Activated CD8-positive, alpha-beta memory T cell treated with anti-CD3 and anti-CD28 coated beads, Interleukin-2, amount 50 U/mL, for 24 hours (primary cell): ENCODE measurements around the gene ME2.
"Not testable (repeated sequence)": the region's sequence is repeated elsewhere in the genome, so short reads cannot be mapped to it uniquely, and the experiment has no call there.

ENCODE experiments used
- DNase-seq: peaks from one replicate; pipeline ENCODE4 v3.0.0-alpha.2; 2020; ENCODE audit errors: extremely low read depth

Gene ME2

DNA sequence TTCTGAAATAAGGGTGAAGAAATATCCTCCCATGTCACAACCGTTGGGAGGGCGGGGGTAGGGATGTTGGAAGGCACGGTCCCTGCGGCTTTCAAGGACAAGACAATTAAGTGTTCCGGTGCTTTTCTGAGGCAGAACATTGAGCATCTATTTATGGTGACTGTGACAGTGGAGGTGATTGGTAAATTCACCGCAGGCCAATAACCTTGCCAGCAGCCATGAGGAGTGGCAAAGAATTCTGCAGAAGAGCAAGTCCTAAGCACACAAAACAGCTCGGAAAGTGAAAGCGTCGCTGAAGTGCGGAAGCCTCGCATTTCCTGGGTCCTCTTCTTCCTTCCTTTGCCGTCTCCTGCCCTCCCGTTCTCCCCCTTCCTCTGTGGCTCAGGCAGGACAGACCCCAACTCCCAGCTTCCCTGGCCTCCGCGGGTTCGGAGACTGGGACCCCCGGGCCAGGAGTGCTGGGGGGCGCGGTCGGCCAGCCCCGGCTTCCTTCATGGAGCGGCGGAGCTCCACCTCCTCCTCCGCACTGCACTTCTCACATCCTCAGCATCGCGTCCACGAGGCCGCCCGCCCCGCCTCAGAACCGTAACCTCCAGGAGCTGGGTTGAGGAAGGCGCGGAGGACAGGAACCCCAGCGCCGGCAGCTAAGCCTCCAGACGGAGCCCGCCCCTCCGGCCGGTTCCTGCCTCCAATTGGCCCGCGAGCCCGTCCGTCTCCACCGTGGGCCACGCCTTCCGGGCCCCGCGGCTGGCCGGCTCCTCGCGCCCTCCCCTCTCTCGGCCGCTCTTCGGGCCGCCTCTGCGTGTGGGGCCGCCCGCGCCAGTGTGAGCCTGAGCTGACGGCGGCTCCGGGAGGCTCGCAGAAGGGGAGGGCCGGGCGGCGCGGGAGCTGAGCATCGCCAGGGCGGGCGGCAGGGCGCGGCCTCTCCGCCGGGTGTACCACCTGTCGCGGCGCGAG, at the start of gene ME2:
Gene ME2, plus strand, starts transcription at position 774 of the 957 bp plus-strand sequence. CDS start 16,703 bp downstream, outside the sequence.
- DNase-seq, result peak; percentile 80

GRCh38 chr18:50829644-50830043, 49.3 kb upstream of the ME2 start:
- DNase-seq, result no peak

DNA sequence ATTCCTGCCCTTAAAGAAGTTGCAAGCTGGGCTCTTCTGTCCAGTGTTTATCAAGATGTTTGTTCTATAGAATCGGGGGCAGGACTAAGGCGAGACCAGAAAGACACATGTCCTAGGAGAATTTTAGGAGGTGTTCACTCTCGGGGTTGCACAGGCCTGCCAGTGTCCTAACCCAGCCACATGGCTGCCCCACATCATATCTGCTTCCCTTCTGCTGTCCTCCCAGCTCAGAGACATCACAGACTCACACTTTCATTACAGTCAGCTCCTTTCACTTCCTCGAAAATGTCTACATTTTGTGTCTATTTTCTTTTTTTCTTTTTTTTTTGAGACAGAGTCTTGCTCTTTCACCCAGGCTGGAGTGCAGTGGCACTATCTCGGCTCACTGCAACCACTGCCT, 48.4 kb upstream of the ME2 start:
- DNase-seq, result no peak

DNA sequence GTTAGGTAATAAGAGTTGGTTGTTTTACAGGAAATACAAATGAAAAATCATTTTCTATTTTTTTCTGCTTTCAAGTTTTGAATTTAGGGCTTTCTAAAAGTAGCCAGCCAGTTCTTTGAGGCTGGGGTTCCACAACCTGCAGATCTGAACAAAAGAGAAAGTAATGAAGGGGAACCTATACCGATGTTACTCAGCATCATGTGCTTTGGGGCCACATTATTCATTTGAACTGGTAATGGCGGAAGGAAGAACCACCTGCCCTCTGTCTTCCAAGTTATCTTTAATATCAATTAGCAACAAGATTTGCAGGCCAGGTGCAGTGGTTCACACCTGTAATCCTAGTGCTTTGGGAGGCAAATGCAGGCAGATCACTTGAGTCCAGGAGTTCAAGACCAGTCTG, 46.2 kb upstream of the ME2 start:
- no peak for DNase-seq

DNA sequence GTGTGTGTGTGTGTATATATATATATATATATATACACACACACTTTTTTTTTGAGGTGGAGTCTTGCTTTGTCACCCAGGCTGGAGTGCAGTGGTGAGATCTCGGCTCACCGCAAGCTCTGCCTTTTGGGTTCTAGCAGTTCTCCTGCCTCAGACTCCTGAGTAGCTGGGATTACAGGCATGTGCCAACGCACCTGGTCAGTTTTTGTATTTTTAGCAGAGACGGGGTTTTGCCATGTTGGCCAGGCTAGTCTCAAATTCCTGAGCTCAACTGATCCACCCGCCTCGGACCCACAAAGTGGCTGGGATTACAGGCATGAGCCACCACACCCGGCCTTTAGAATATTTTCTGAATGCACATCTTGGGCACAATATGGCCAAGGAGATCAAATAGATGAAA, 45.4 kb upstream of the ME2 start:
- not testable (repeated sequence) for DNase-seq

GRCh38 chr18:50836521-50836957, 42.4 kb upstream of the ME2 start:
- DNase-seq, result no peak

GRCh38 chr18:50839341-50839740, 39.6 kb upstream of the ME2 start:
- DNase-seq, result no peak

- DNase-seq, result no peak
Measured at GRCh38 chr18:50839996-50840395, 38.9 kb upstream of the ME2 start.

- DNase-seq, result no peak
Measured at GRCh38 chr18:50842846-50843245, 36.1 kb upstream of the ME2 start.

DNA sequence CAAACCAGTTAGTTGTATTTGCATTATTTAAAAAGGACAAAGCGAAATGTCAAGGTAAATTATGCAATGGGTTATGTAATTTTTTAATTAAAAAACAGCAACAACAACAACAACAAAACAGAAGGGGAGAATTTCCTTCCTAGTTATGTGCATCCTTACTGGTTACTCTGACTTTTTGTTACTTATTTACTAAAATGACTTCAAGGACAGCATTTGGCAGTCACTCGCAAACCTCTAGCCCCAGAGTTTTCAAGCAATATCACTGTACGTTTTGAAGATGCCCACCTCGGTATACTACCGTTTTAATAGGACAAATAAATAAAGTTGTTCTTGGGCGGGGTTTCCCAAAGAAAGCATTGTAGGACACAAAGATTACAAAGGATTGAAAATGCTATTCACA, 34.4 kb upstream of the ME2 start:
- no peak for DNase-seq

DNA sequence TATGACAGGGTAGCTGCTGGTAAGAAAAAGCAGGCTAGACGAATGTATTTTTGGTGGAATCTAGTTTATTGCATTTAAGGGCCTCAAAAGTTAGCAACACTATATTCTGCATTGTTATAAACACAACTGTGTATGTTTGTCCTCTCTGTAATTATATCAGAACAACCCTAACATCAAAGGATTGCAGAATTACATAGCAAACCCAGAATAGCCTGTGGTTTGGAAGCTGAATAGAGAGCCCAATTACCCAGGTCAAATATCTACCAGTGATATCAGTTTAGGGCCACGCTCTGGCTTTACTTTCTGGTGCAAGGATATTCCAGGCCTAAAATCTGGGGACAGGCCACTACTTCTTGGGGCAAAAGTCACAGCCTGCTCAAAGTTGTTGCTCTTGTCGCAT, 34.0 kb upstream of the ME2 start:
- no peak for DNase-seq

DNA sequence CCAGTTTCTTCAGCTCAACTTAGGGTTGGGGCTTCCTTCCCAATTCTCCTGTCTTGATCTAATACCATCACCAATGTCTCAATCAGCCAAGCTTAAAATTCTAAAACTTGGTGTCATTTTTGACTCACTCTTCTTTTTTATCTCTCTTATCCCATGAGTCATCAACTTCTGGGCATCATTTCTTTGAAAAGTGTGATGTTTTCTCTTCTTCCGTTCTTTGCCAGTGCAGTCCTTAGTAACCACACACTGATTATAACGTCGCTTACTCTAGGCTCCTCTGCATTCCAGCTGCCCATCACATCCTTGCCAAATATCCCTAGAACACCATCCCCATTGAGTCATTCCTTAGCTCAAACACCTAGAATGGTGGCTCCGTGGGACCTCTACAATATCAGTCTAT, 31.7 kb upstream of the ME2 start:
- no peak for DNase-seq

DNA sequence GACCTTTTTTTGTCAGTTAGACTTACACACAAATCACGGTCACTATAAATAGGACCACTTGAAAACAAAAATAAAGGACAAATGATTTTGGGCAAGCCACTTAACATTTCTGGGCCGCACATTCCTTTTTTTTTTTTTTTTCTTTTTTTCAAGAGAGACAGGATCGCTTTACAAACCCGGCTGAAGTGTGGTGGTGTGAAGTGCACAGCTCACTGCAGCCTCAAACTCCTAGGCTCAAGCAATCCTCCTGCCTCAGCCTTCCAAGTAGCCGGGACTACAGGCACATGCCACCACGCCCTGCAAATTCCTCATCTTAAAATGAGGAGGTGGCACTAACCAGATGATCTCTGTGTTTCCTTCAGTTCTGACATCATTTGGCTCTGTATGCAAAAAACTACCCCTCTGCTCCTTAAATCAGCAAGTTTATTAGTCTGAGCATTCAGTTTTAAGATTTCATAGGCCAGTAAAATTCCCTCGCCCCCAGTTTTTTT, 30.8 kb upstream of the ME2 start:
- no peak for DNase-seq

DNA sequence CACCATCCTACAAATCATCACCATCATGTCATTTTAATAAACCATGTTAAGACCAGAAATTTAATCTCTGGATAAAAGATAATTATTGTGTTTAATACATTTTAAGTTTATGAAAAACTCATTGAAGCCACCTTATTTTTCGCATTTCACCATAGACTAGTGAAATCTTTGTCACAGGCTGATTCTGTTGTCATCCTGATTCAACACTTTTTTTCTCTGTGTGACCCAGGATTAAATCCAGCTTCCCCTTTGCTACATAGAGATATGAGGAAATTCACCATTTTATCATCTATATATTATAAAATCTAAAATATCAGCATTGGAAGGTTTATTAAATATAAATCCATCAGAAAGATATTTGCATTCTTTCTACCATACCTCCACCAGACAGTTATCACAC, 29.9 kb upstream of the ME2 start:
- DNase-seq, result no peak

- DNase-seq, result no peak
Measured at GRCh38 chr18:50849419-50849821, 29.5 kb upstream of the ME2 start.

GRCh38 chr18:50850307-50851065, 28.4 kb upstream of the ME2 start:
- DNase-seq, result no peak

DNA sequence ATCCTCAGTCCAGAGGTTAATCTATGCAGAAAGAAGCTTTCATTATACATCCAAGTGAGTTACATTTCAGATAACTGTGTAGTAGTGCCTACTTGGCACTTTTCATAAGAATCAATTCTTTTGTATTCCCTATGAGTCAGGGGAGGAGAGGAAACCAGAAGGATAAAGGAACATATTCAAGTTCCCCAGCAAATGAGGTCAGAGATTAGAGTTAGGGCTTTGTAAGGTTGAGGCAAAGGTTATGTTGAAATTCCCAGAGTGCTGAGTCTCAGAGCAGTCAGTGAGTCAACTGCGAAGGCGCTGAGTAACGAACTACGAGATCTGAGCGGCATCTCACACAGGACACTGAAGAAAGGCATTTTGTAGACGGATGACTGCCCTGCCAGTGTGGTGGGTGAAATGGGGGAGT, 25.1 kb upstream of the ME2 start:
- no peak for DNase-seq

GRCh38 chr18:50855976-50856757, 22.8 kb upstream of the ME2 start:
- DNase-seq, result no peak

DNA sequence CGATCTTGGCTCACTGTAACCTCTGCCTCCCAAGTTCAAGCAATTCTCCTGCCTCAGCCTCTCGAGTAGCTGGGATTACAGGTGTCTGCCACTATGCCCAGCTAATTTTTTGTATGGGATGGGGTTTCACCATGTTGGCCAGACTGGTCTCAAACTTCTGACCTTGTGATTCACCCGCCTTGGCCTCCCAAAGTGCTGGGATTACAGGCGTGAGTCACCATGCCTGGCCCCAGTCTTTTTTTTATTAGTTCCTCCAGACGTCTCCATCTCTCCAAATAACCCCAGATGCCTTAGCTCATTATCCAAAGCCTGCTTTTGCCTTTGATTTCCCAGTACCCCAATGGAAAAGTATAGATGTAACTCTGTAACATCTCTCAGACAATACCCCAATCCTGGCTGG, 21.8 kb upstream of the ME2 start:
- not testable (repeated sequence) for DNase-seq

GRCh38 chr18:50857694-50858093, 21.2 kb upstream of the ME2 start:
- DNase-seq, result no peak

- DNase-seq, result no peak
Measured at GRCh38 chr18:50859793-50860555, 18.9 kb upstream of the ME2 start.
